GM23248 (cell line): ENCODE measurements around the gene ARHGAP10. TPM values are rescaled to one million over a fixed set of nuclear protein-coding genes. Genes with fewer than 3 reads are reported as not detected.
A peak's percentile ranks its signal among the peaks of the same experiment; 100 is the strongest.

Experiments used
- DNase-seq: peaks from one replicate; pipeline ENCODE4 v3.0.0-alpha.2; 2015
- H2AFZ ChIP-seq: fragments of 200-600 bp; sonication (generic); 2 replicates; pipeline ENCODE4 v1.6.1; 2016; ENCODE audit warnings: antibody characterized with exemption
- H3F3A ChIP-seq: fragments of 200-600 bp; sonication (generic); 2 replicates; pipeline ENCODE4 v1.6.1; 2016; ENCODE audit warnings: mild to moderate bottlenecking, antibody characterized with exemption, mixed run types; ENCODE audit not compliant: insufficient read depth
- H3K27ac ChIP-seq: fragments of 200-600 bp; sonication (generic); 2 replicates; pipeline ENCODE4 v1.5.1; 2016; ENCODE audit warnings: mild to moderate bottlenecking
- H3K27me3 ChIP-seq: fragments of 200-600 bp; sonication (generic); replicated peaks from 2 replicates; pipeline ENCODE4 v1.6.1; 2016; ENCODE audit warnings: mild to moderate bottlenecking; ENCODE audit not compliant: insufficient read depth
- H3K36me3 ChIP-seq: fragments of 200-600 bp; sonication (generic); 2 replicates; pipeline ENCODE4 v1.6.1; 2016; ENCODE audit warnings: low read depth, mild to moderate bottlenecking
- H3K4me1 ChIP-seq: fragments of 200-600 bp; sonication (generic); 2 replicates; pipeline ENCODE4 v1.6.1; 2016; ENCODE audit warnings: mild to moderate bottlenecking; ENCODE audit not compliant: insufficient read depth
- H3K4me2 ChIP-seq: fragments of 200-600 bp; sonication (generic); one replicate; pipeline ENCODE4 v1.6.1; 2016; ENCODE audit warnings: mild to moderate bottlenecking; ENCODE audit not compliant: unreplicated experiment
- H3K4me3 ChIP-seq: fragments of 200-600 bp; sonication (generic); 2 replicates; pipeline ENCODE4 v1.5.1; 2016; ENCODE audit warnings: mild to moderate bottlenecking
- H3K79me2 ChIP-seq: fragments of 200-600 bp; sonication (generic); 2 replicates; pipeline ENCODE4 v1.6.1; 2016; ENCODE audit warnings: mild to moderate bottlenecking; ENCODE audit not compliant: insufficient read depth
- H3K9ac ChIP-seq: fragments of 200-600 bp; sonication (generic); 2 replicates; pipeline ENCODE4 v1.6.1; 2016; ENCODE audit warnings: mild to moderate bottlenecking
- H3K9me2 ChIP-seq: fragments of 200-600 bp; sonication (generic); 2 replicates; pipeline ENCODE4 v1.6.1; 2016; ENCODE audit warnings: mixed run types, mild to moderate bottlenecking, moderate library complexity; ENCODE audit not compliant: insufficient read depth
- H3K9me3 ChIP-seq: fragments of 200-600 bp; sonication (generic); one replicate; pipeline ENCODE4 v1.6.1; 2017; ENCODE audit warnings: low read depth
- H4K20me1 ChIP-seq: fragments of 200-600 bp; sonication (generic); 2 replicates; pipeline ENCODE4 v1.6.0; 2016; ENCODE audit not compliant: insufficient read depth
- EZH2 ChIP-seq: fragments of 200-600 bp; sonication (generic); IDR thresholded peaks from 2 replicates; pipeline ENCODE4 v1.6.1; 2018; ENCODE audit warnings: antibody characterized with exemption, mild to moderate bottlenecking; ENCODE audit not compliant: insufficient read depth, poor library complexity, severe bottlenecking
- EZH2phosphoT487 ChIP-seq: fragments of 200-600 bp; sonication (generic); IDR thresholded peaks from 2 replicates; pipeline ENCODE4 v1.6.1; 2018; ENCODE audit warnings: antibody characterized with exemption, moderate library complexity, mild to moderate bottlenecking, low read depth; ENCODE audit not compliant: insufficient read depth
- WGBS, 2 experiments: methylation state at CpG; one replicate each; pipeline ENCODE4 v1.1.6; 2015 to 2017; ENCODE audit warnings: low lambda C conversion rate in 2 of 2, low coverage in 1 of 2; ENCODE audit errors: missing lambda C conversion rate in 2 of 2; 5-methylcytosine and 5-hydroxymethylcytosine counted together
- in situ Hi-C: fragments of 300-500 bp; cut with MboI; formaldehyde crosslinking; loops from 2 replicates; pipeline ENCODE4 v1.15.0; 2020
- polyA plus RNA-seq: library from polyadenylated mRNA; unstranded; fragments of >200 nt; fragmentation: Nextera tagmentation; extraction: Ambion mirVana; gene quantifications from 2 replicates; pipeline ENCODE4 v1.2.1, GENCODE V29; 2016
- total RNA-seq: library from RNA; depleted of rRNA; stranded (reverse); fragments of >200 nt; shearing (Covaris generic); gene quantifications from 2 replicates; pipeline ENCODE4 v1.2.3, GENCODE V29; 2014

The ARHGAP10 gene
- total and polyA plus RNA-seq, 2 experiments from 2014 or later: 19.5 to 24.8 TPM

GRCh38 chr4:147833254-147833653, 101.4 kb downstream of the ARHGAP10 start:
- peaks cover 41% of the 10 kb centered on the region for H3F3A ChIP-seq
- no peak overlapping the region for H2AFZ ChIP-seq
- in situ Hi-C loops: no loop called here
- no peaks in the 10 kb centered on the region for H3K36me3 ChIP-seq
- H3K4me1 ChIP-seq: peaks cover 45% of the 10 kb centered on the region
- no peaks in the 10 kb centered on the region for H3K9me2 ChIP-seq
- no peaks in the 10 kb centered on the region for H4K20me1 ChIP-seq
- WGBS, 2 experiments: 56 to 71% methylated on average over 2 of the region's 2 CpGs
- no peaks in the 10 kb centered on the region for H3K9me3 ChIP-seq
- H3K9ac ChIP-seq: no peak overlapping the region
- peaks cover 72% of the 10 kb centered on the region for H3K79me2 ChIP-seq
- no peak overlapping the region for H3K4me3 ChIP-seq
- TF ChIP-seq EZH2 (no peak), EZH2phosphoT487 (no peak)
- peak; percentile 55 for DNase-seq
- no peaks in the 10 kb centered on the region for H3K27me3 ChIP-seq
- peak overlapping the region; percentile 92 for H3K27ac ChIP-seq
- no peak overlapping the region for H3K4me2 ChIP-seq

GRCh38 chr4:147833741-147834140, 101.9 kb downstream of the ARHGAP10 start:
- Histone ChIP-seq H3K36me3 (peaks cover 4% of the 10 kb centered on the region; the same call in 1 of the 2 replicates), H3K9ac (no peak overlapping the region), H3K9me2 (no peaks in the 10 kb centered on the region), H2AFZ (no peak overlapping the region), H3K27me3 (no peaks in the 10 kb centered on the region), H3K79me2 (peaks cover 73% of the 10 kb centered on the region), H3K4me1 (peaks cover 40% of the 10 kb centered on the region), H3K9me3 (no peaks in the 10 kb centered on the region), H3K4me2 (no peak overlapping the region), H3K27ac (peak overlapping the region; percentile 92), H4K20me1 (no peaks in the 10 kb centered on the region), H3F3A (peaks cover 38% of the 10 kb centered on the region), H3K4me3 (no peak overlapping the region)
- no peak for DNase-seq
- 97% methylated on average over 2 of the region's 2 CpGs for WGBS, 2 experiments
- TF ChIP-seq EZH2: no peak
- TF ChIP-seq EZH2phosphoT487: no peak
- in situ Hi-C loops: no loop called here

DNA sequence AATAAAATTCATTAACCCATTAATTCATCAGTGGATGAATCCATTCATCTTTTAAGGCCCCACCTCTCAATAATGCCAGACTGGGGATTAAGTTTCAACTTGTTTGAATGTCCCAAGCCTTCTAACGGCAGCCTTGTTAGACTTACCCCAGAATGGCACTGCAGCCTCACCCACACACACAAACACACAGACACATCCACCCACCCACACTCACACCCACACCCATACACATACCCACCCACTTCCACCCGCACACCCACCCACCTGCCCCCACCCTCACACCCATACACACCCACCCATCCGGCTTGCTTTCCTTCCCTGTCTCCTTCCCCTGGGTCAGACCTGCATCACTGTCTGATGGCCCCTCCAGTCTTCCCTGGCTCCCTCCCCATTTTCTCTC, 102.6 kb downstream of the ARHGAP10 start:
- 93% methylated on average over 2 to 3 of the region's 3 CpGs for WGBS, 2 experiments
- in situ Hi-C loops: no loop called here
- Histone ChIP-seq H4K20me1 (no peaks in the 10 kb centered on the region), H3K36me3 (peaks cover 8% of the 10 kb centered on the region; the same call in 1 of the 2 replicates), H3K9me2 (no peaks in the 10 kb centered on the region), H3K4me2 (no peak overlapping the region), H3K79me2 (peaks cover 73% of the 10 kb centered on the region), H3K27ac (no peak overlapping the region), H3K9me3 (no peaks in the 10 kb centered on the region), H3K4me1 (peaks cover 40% of the 10 kb centered on the region), H3K4me3 (no peak overlapping the region), H3K9ac (no peak overlapping the region), H2AFZ (no peak overlapping the region), H3K27me3 (no peaks in the 10 kb centered on the region), H3F3A (peaks cover 38% of the 10 kb centered on the region)
- TF ChIP-seq EZH2: no peak
- no peak for TF ChIP-seq EZH2phosphoT487
- no peak for DNase-seq

DNA sequence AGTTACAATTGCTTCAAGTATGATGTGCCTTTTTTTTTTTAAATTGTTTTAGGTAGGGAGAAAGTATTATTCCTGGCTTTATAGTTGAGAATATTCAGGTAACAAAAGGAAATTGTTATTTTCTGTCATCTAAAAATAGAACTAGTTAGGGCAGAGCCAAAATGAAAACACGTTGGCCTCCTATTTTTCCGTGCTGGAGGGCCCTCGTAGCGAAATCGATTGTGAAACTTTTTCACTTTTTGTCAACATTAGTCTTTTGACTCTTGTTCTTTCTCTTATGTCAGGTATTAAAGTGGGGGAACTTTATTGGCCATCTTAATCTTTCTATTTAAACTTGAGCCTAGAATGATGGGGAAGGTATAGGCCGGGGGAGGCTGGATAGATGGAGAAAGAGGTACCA, 104.9 kb downstream of the ARHGAP10 start:
- H3K4me3 ChIP-seq: no peak overlapping the region
- H3K79me2 ChIP-seq: peaks cover 86% of the 10 kb centered on the region
- peaks cover 30% of the 10 kb centered on the region for H3F3A ChIP-seq
- WGBS, 2 experiments: 98 to 99% methylated on average over 6 of the region's 6 CpGs
- H3K27ac ChIP-seq: no peak overlapping the region
- H2AFZ ChIP-seq: no peak overlapping the region
- H3K9ac ChIP-seq: no peak overlapping the region
- no peaks in the 10 kb centered on the region for H3K9me2 ChIP-seq
- H3K4me1 ChIP-seq: peaks cover 29% of the 10 kb centered on the region
- in situ Hi-C loops: no loop called here
- no peaks in the 10 kb centered on the region for H3K27me3 ChIP-seq
- no peak overlapping the region for H3K4me2 ChIP-seq
- no peak for TF ChIP-seq EZH2phosphoT487
- TF ChIP-seq EZH2: no peak
- no peaks in the 10 kb centered on the region for H3K9me3 ChIP-seq
- H3K36me3 ChIP-seq: peaks cover 8% of the 10 kb centered on the region; the same call in 1 of the 2 replicates
- no peaks in the 10 kb centered on the region for H4K20me1 ChIP-seq
- no peak for DNase-seq

GRCh38 chr4:147837435-147837834, 105.5 kb downstream of the ARHGAP10 start:
- no peak overlapping the region for H3K9ac ChIP-seq
- H3K27ac ChIP-seq: no peak overlapping the region
- no peaks in the 10 kb centered on the region for H3K9me3 ChIP-seq
- H3K4me1 ChIP-seq: peaks cover 22% of the 10 kb centered on the region
- TF ChIP-seq EZH2 (no peak), EZH2phosphoT487 (no peak)
- peaks cover 92% of the 10 kb centered on the region for H3K79me2 ChIP-seq
- WGBS, 2 experiments: 93 to 97% methylated on average over 1 of the region's 1 CpG
- no peak overlapping the region for H3K4me3 ChIP-seq
- no peak overlapping the region for H2AFZ ChIP-seq
- in situ Hi-C loops: no loop called here
- no peaks in the 10 kb centered on the region for H3K9me2 ChIP-seq
- no peaks in the 10 kb centered on the region for H3K27me3 ChIP-seq
- peaks cover 8% of the 10 kb centered on the region; the same call in 1 of the 2 replicates for H3K36me3 ChIP-seq
- no peak overlapping the region for H3K4me2 ChIP-seq
- no peaks in the 10 kb centered on the region for H4K20me1 ChIP-seq
- peak; percentile 19 for DNase-seq
- H3F3A ChIP-seq: peaks cover 24% of the 10 kb centered on the region
